ENCODE data around the gene LRCOL1.

DNA sequence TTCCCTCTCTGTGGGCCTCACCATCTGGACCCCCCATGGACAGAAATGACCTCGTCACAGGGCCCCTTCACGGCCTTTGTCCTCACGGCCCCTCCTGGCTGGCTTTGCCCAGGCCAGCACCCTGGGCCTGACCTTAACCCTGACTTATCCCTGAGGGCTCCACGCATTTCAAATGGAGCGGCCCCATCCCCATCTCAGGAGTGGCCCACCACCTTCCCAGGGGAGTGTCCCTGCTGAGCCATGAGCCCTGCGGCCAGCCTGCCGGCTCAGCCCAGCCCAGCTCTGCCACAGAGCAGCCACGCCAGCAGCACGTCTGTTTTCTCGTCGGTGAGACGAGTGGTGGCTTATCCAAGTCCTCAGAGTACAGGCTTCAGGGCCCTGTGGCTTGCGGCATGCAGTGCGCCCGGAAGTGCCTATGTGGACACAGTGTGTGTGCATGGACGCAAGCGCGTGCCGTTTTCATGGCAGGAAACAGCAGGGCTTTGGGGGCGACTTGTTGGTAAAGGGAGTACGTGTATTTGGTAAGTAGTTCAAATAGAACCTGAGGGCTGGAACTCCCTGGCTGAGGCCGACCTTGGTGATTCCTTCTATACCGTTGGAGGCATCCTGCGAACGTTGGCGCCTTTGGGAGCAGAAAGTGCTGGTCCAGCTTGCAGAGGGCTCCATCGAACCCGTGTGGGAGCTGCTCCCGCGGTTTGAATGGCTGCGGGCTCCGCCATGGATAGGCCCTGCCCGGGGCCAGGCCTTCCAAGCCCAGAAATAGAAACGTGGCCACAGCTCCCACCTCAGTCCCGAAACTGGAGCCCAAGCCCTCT, 52.1 kb downstream of the LRCOL1 start:
- TF ChIP-seq, protein P1, sequence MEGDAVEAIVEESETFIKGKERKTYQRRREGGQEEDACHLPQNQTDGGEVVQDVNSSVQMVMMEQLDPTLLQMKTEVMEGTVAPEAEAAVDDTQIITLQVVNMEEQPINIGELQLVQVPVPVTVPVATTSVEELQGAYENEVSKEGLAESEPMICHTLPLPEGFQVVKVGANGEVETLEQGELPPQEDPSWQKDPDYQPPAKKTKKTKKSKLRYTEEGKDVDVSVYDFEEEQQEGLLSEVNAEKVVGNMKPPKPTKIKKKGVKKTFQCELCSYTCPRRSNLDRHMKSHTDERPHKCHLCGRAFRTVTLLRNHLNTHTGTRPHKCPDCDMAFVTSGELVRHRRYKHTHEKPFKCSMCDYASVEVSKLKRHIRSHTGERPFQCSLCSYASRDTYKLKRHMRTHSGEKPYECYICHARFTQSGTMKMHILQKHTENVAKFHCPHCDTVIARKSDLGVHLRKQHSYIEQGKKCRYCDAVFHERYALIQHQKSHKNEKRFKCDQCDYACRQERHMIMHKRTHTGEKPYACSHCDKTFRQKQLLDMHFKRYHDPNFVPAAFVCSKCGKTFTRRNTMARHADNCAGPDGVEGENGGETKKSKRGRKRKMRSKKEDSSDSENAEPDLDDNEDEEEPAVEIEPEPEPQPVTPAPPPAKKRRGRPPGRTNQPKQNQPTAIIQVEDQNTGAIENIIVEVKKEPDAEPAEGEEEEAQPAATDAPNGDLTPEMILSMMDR (IDR thresholded peaks at IDR 0.05; ENCODE audit: low read depth, low read length) = no peak
- TF ChIP-seq EZH2phosphoT487 (IDR thresholded peaks at IDR 0.05; ENCODE audit: low read depth) = no peak
